ENCODE data around the gene CCDC69.
"Not testable (repeated sequence)": the region's sequence is repeated elsewhere in the genome, so short reads cannot be mapped to it uniquely, and the experiment has no call there.

The CCDC69 gene

GRCh38 chr5:151196556-151197290 lies 27.2 kb downstream of the CCDC69 start:
- FAIRE-seq (peak; percentile 76), DNase-seq (ENCODE audit: low spot score) (no peak)

DNA sequence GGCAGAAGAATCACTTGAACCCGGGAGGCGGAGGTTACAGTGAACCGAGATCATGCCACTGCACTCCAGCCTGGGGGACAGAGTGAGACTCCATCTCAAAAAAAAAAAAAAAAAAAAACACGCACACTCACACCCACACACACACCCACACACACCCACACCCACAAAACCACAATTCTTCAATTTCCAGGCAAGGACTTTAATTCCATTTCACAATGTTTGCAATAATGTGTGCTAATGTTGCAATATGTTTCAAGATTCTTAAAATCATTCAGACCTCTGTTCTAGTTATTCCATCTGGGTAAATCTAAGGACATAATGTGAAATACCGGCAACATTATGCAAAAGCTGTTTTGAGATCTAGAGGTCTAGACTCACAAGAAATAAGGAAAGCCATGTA lies 28.3 kb downstream of the CCDC69 start:
- DNase-seq (ENCODE audit: low spot score) (no peak), FAIRE-seq (no peak)

DNA sequence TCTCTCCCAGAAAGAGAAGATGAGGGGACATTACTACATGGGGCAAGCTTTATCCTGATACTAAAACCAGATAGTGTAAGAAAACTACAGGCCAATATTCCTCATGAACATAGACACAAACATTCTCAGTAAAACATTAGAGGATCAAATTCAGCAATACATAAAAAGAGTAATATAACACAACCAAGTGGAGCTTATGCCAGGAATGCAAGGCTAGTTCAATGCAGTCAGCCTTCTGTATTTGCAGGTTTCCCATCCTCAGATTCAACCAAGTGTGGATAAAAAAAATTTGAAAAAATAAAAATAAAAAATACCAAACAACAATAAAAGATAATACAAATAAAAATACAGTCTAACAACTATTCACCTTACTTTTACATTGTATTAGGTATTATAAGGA lies 31.3 kb downstream of the CCDC69 start:
- DNase-seq (ENCODE audit: low spot score) (no peak), FAIRE-seq (no peak)

DNA sequence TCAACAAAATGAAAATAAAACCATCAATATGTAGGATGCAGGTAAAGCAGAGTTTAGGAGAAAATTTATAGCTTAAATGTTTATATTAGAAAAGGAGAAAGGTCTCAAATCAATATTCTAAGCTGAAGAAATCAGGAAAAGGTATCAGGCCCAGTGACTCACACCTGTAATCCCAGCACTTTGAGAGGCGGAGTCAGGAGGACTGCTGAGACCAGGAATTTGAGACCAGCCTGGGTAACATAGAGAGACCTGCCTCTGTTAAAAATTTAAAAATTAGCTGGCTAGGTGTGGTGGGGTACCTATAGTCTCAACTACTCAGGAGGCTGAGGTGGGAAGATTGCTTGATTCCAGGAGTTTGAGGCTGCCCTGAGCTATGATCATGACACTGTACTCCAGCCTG lies 32.2 kb downstream of the CCDC69 start:
- DNase-seq (ENCODE audit: low spot score): no peak
- FAIRE-seq: no peak

DNA sequence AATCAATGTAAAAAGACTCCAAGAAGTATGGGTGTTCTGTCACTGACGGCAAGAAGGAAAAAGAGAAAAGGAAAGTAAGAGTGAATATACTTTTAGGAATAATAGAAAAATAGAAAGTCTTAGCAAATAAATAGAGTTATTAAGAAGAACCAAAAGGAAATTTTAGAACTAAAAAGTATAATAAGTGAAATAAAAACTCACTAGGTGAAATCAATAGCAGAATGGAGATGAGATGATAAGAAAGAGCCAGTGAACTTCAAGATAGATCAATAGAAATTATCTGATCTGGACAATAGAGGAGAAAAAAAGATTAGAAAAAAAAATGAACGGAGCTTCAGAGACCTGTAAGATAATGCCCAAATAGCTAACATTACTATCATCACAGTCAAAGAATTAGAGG lies 34.7 kb downstream of the CCDC69 start:
- FAIRE-seq: no peak
- DNase-seq (ENCODE audit: low spot score): no peak

GRCh38 chr5:151186538-151186937 lies 37.4 kb downstream of the CCDC69 start:
- DNase-seq (ENCODE audit: low spot score) (no peak), FAIRE-seq (no peak)

- DNase-seq (ENCODE audit: low spot score) (no peak), FAIRE-seq (no peak)
Observed at GRCh38 chr5:151186052-151186451, 37.8 kb downstream of the CCDC69 start.

GRCh38 chr5:151184316-151185042 lies 39.4 kb downstream of the CCDC69 start:
- no peak for FAIRE-seq

DNA sequence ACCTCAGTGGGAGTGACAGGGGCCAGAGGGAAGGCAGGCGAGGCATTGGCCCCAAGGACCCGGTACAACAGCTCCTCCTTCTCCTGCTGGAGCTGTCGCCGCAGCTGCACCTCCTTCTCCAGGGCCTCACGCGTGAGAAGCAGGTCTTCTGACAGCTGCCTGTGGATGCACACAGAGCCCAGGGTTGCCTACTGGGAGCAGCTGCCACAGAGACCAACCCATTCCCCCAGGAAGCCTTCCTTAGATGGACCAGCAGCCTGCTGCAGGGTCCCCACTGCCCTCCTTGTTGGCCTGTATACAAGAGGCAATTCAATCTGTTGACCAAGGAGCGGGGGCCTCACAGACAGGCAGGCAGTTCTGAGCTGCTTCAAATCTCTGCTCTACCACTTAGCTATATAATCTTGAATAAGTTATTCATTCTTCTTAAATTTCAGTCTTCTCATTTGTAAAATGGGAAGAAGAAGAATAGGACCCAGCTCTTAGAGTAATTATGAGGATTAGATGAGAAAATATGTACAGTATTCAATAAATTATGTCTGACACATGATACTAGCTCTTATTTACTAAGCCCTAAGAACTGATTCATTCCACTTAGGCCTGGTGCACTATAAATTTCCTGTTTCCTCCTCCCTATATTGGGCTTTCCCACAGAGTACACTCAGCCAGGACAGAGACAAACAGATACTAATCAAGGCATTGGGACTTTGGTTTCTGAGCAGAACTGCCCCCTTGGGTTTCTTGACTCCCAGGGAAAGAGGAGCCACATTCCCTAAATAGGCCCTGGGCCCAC lies 40.2 kb downstream of the CCDC69 start:
- DNase-seq (ENCODE audit: low spot score) (no peak), FAIRE-seq (no peak)

More at GRCh38 chr5:151184316-151185042, 39.4 kb downstream of the CCDC69 start:
- no peak for DNase-seq (ENCODE audit: low spot score)

DNA sequence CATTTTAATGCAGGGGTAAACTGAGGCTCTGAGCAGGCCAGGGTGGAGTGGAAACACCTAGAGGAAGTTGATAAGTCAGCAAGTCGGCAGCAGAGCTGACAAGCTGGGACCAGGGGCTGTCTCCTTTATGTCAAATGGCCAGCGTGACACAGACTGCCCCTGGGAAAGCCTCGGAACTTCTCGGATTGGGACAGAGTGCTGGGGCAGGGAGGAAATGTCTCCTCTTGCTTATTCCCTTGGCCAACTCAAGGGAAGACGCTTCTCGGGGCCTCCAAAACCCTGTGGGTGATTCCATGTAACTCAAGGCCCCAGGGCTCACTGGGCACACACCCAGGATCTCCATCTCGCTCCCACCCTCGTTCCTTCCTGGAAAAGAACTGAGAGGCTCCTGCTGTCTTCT lies 40.9 kb downstream of the CCDC69 start:
- FAIRE-seq (no peak), DNase-seq (ENCODE audit: low spot score) (no peak)

DNA sequence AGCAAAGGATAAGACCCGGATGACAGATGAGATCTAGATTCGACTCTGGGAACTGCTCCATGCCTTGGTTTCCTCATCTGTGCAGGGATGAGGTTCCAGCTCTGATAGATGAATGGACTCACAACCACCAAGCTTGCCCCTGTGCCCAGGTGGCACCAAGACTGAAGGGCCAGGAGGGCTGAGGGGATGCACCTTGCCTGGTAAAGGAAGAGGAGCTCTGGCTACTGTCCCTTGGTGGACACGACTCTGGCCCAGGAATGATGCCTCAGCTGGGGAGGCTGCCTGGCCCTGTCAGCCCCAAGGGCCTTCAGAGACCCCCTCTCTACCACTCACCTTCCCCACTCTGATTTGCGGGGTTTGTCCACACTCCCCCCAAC lies 41.4 kb downstream of the CCDC69 start:
- DNase-seq (ENCODE audit: low spot score): no peak
- no peak for FAIRE-seq

DNA sequence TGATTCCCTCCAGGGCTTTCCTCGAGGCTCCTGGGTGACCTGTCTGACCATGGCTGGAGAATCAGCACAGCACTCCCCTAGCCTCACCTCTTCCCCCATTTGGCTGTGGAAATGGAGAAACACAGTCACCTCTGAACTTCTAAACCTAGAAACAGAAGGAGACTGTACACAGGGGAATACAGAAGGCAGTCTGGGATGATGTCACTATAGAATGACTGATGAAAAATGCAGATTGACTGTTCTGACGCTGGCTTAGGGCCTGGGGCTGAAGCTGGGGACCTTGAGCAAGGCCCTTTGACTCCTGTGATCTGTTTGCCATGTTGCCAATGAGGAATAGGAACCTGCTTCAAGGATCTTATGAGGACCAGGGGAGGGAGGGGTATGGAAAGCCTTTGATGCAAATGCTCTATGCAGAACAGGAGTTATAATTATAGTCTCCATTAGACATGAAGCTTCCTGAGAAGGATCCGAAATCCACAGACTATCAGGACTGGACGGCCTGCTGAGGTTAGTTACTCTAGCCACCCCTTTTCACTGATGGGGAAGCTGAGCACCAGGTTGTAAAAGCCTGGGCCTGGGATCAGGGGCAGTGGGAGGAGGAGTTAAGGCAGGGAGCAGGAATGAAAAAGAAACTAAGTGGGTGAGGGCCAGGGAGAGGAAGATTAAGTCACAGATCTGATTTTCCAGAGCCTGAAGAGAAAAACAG lies 41.9 kb downstream of the CCDC69 start:
- no peak for DNase-seq (ENCODE audit: low spot score)
- FAIRE-seq: no peak

- FAIRE-seq: no peak
- no peak for DNase-seq (ENCODE audit: low spot score)
Observed at GRCh38 chr5:151180291-151180690, 43.6 kb downstream of the CCDC69 start.

GRCh38 chr5:151179489-151179840 lies 44.4 kb downstream of the CCDC69 start:
- FAIRE-seq: no peak
- DNase-seq (ENCODE audit: low spot score): no peak

- FAIRE-seq (no peak), DNase-seq (ENCODE audit: low spot score) (no peak)
Observed at GRCh38 chr5:151178777-151179488, 45.0 kb downstream of the CCDC69 start.

- DNase-seq (ENCODE audit: low spot score): no peak
- FAIRE-seq: no peak
Observed at GRCh38 chr5:151178372-151178771, 45.5 kb downstream of the CCDC69 start.

DNA sequence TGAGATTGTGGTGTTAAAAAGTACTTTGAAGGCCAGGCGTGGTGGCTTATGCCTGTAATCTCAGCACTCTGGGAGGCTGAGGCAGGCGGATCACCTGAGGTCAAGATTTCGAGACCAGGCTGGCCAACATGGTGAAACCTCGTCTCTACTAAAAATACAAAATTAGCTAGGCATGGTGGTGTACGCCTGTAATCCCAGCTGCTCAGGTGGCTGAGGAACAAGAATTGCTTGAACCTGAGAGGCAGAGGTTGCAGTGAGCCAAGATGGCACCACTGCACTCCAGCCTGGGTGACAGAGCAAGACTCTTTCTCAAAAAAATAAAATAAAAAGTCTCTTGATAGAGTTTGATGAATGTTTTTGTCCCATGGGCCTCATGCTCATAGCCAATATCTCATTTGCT lies 47.6 kb downstream of the CCDC69 start:
- FAIRE-seq; DNase-seq (ENCODE audit: low spot score): not testable (repeated sequence)

- FAIRE-seq: no peak
Observed at GRCh38 chr5:151174612-151175101, 49.2 kb downstream of the CCDC69 start.

GRCh38 chr5:151173711-151174611 lies 49.9 kb downstream of the CCDC69 start:
- no peak for FAIRE-seq
- no peak for DNase-seq (ENCODE audit: low spot score)

More at GRCh38 chr5:151174612-151175101, 49.2 kb downstream of the CCDC69 start:
- DNase-seq (ENCODE audit: low spot score): no peak

DNA sequence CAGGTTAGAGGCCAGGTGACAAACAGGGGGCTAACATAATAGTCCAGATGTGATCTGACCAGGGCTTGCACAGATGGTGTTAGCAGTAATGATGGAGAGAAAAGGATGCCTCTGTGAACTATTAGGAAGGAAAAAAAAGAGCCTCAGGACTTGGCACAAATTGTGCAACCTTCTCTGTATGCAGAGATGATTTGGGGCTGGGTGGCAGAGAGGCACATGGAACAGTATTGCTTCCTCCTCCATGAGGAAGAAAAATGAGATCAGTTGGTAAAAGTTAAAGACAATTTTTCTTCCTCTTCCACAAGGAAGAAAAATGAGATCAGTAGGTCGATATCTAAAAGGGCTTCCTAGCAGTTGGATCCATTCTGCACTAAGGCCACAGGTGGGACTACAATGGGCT lies 52.4 kb downstream of the CCDC69 start:
- no peak for DNase-seq (ENCODE audit: low spot score)
- FAIRE-seq: no peak

Data from urothelium cell line (cell line).